HTERT RPE-1 (cell line): Measurements from ENCODE around the gene CLCC1.
"Not testable (repeated sequence)": the region's sequence is repeated elsewhere in the genome, so short reads cannot be mapped to it uniquely, and the experiment has no call there.

Experiments used
- in situ Hi-C: fragments of 300-500 bp; cut with MboI; formaldehyde crosslinking; loops from 4 replicates; pipeline ENCODE4 v1.14.3; 2020; ENCODE audit warnings: low sequenced_read_pairs

CLCC1 gene

GRCh38 chr1:108963052-108963686 lies at the start of gene CLCC1:
Gene CLCC1 (minus strand): TSS chr1:108963484. CDS start chr1:108950437, 13,047 bp downstream.
- in situ Hi-C loops = no loop called here

GRCh38 chr1:109011335-109011734 lies 48.1 kb upstream of the CLCC1 start:
- in situ Hi-C loops = no loop called here

GRCh38 chr1:108996622-108997021 lies 33.3 kb upstream of the CLCC1 start:
- in situ Hi-C loops = not testable (repeated sequence)

GRCh38 chr1:108983114-108983513 lies 19.8 kb upstream of the CLCC1 start:
- in situ Hi-C loops = no loop called here

GRCh38 chr1:108976658-108977057 lies 13.4 kb upstream of the CLCC1 start:
- in situ Hi-C loops = no loop called here

- in situ Hi-C loops = no loop called here
Observed at GRCh38 chr1:108972951-108973350, 9.7 kb upstream of the CLCC1 start.

- in situ Hi-C loops = no loop called here
Observed at GRCh38 chr1:108969346-108969745, 6.1 kb upstream of the CLCC1 start.

GRCh38 chr1:108962681-108963051 lies 618 bp downstream of the CLCC1 start:
- in situ Hi-C loops = no loop called here

- in situ Hi-C loops = no loop called here
Observed at GRCh38 chr1:108961752-108962486, 1.4 kb downstream of the CLCC1 start.

- in situ Hi-C loops = no loop called here
Observed at GRCh38 chr1:108961198-108961597, 2.1 kb downstream of the CLCC1 start.

GRCh38 chr1:108960719-108961118 lies 2.6 kb downstream of the CLCC1 start:
- in situ Hi-C loops = no loop called here

GRCh38 chr1:108957888-108958287 lies 5.4 kb downstream of the CLCC1 start:
- in situ Hi-C loops = no loop called here

GRCh38 chr1:108955881-108956280 lies 7.4 kb downstream of the CLCC1 start:
- in situ Hi-C loops = no loop called here

- in situ Hi-C loops = no loop called here
Observed at GRCh38 chr1:108955111-108955510, 8.2 kb downstream of the CLCC1 start.

- in situ Hi-C loops = no loop called here
Observed at GRCh38 chr1:108953452-108953851, 9.8 kb downstream of the CLCC1 start.

- in situ Hi-C loops = no loop called here
Observed at GRCh38 chr1:108951242-108951641, 12.0 kb downstream of the CLCC1 start.

- in situ Hi-C loops = no loop called here
Observed at GRCh38 chr1:108949044-108949443, 14.2 kb downstream of the CLCC1 start.

- in situ Hi-C loops = no loop called here
Observed at GRCh38 chr1:108947871-108948525, 15.3 kb downstream of the CLCC1 start.

GRCh38 chr1:108936170-108936569 lies 27.1 kb downstream of the CLCC1 start:
- in situ Hi-C loops = no loop called here

- in situ Hi-C loops = no loop called here
Observed at GRCh38 chr1:108933944-108934343, 29.3 kb downstream of the CLCC1 start.

- in situ Hi-C loops = not testable (repeated sequence)
Observed at GRCh38 chr1:108927565-108927964, 35.7 kb downstream of the CLCC1 start.

GRCh38 chr1:108925920-108926319 lies 37.4 kb downstream of the CLCC1 start:
- in situ Hi-C loops = no loop called here
